H9 (cell line): ENCODE results near the gene STK11. TPM values are rescaled to one million over a fixed set of nuclear protein-coding genes. Genes with fewer than 3 reads are reported as not detected.

Source experiments
- DNase-seq: peaks from one replicate; pipeline ENCODE4 v3.0.0-alpha.2; 2017
- H2AFZ ChIP-seq: one replicate; pipeline ENCODE4 v1.6.1; 2013; ENCODE audit warnings: mild to moderate bottlenecking, low read length, control low read depth, moderate library complexity
- H2AK5ac ChIP-seq: 2 replicates; pipeline ENCODE4 v1.6.1; 2013; ENCODE audit warnings: low read length, control low read depth, mixed read lengths; ENCODE audit not compliant: insufficient read length
- H2BK120ac ChIP-seq: one replicate; pipeline ENCODE4 v1.6.1; 2013; ENCODE audit warnings: low read depth, mild to moderate bottlenecking, low read length, control low read depth, inconsistent platforms; ENCODE audit not compliant: poor library complexity, severe bottlenecking
- H2BK12ac ChIP-seq: 2 replicates; pipeline ENCODE4 v1.6.1; 2013; ENCODE audit warnings: low read length, control low read depth, mixed read lengths, low read depth; ENCODE audit not compliant: insufficient read length
- H2BK15ac ChIP-seq: 2 replicates; pipeline ENCODE4 v1.6.1; 2013; ENCODE audit warnings: low read depth, low read length, control low read depth
- H2BK20ac ChIP-seq: one replicate; pipeline ENCODE4 v1.6.1; 2013; ENCODE audit warnings: low read depth, mild to moderate bottlenecking, low read length, control low read depth, inconsistent platforms; ENCODE audit not compliant: poor library complexity, severe bottlenecking
- H2BK5ac ChIP-seq: 2 replicates; pipeline ENCODE4 v1.6.1; 2013; ENCODE audit warnings: low read length, control low read depth, mixed read lengths; ENCODE audit not compliant: insufficient read length
- H3K14ac ChIP-seq: 2 replicates; pipeline ENCODE4 v1.6.1; 2013; ENCODE audit warnings: low read length, control low read depth; ENCODE audit not compliant: insufficient read depth
- H3K18ac ChIP-seq: 2 replicates; pipeline ENCODE4 v1.6.1; 2013; ENCODE audit warnings: low read depth, mild to moderate bottlenecking, mixed read lengths, low read length, control low read depth; ENCODE audit not compliant: insufficient read length
- H3K23ac ChIP-seq: 2 replicates; pipeline ENCODE4 v1.6.1; 2013; ENCODE audit warnings: low read length, control low read depth, mixed read lengths, low read depth; ENCODE audit not compliant: insufficient read length
- H3K23me2 ChIP-seq: 2 replicates; pipeline ENCODE4 v1.6.1; 2013; ENCODE audit warnings: low read depth, mild to moderate bottlenecking, mixed read lengths, low read length, control low read depth; ENCODE audit not compliant: insufficient read length, poor library complexity, severe bottlenecking
- H3K27ac ChIP-seq: 2 replicates; pipeline ENCODE4 v1.5.1; 2013; ENCODE audit warnings: low read length, control low read depth, mixed read lengths, low read depth; ENCODE audit not compliant: insufficient read length
- H3K27me3 ChIP-seq: 2 replicates; pipeline ENCODE4 v1.6.1; 2013; ENCODE audit warnings: low read length, control low read depth, inconsistent platforms; ENCODE audit not compliant: insufficient read depth
- H3K4ac ChIP-seq: 2 replicates; pipeline ENCODE4 v1.6.1; 2013; ENCODE audit warnings: low read depth, mild to moderate bottlenecking, control low read depth, inconsistent platforms, low read length, moderate library complexity
- H3K4me1 ChIP-seq: 2 replicates; pipeline ENCODE4 v1.6.1; 2013; ENCODE audit warnings: low read length, control low read depth, inconsistent platforms; ENCODE audit not compliant: insufficient read depth
- H3K4me2 ChIP-seq: 2 replicates; pipeline ENCODE4 v1.6.1; 2013; ENCODE audit warnings: low read length, control low read depth, mixed read lengths; ENCODE audit not compliant: insufficient read length, insufficient read depth
- H3K56ac ChIP-seq: 2 replicates; pipeline ENCODE4 v1.6.1; 2013; ENCODE audit warnings: low read depth, mild to moderate bottlenecking, mixed read lengths, low read length, control low read depth; ENCODE audit not compliant: insufficient read length
- H3K79me1 ChIP-seq: 2 replicates; pipeline ENCODE4 v1.6.1; 2013; ENCODE audit warnings: low read depth, mild to moderate bottlenecking, moderate library complexity, low read length, control low read depth, inconsistent platforms; ENCODE audit not compliant: insufficient read depth, poor library complexity, severe bottlenecking
- H3K79me2 ChIP-seq: 2 replicates; pipeline ENCODE4 v1.6.1; 2013; ENCODE audit warnings: low read length, control low read depth, inconsistent platforms; ENCODE audit not compliant: insufficient read depth
- H3K9ac ChIP-seq: 2 replicates; pipeline ENCODE4 v1.6.1; 2013; ENCODE audit warnings: low read length, control low read depth, mixed read lengths; ENCODE audit not compliant: insufficient read length; ENCODE audit errors: extremely low read depth
- H3K9me3 ChIP-seq: one replicate; pipeline ENCODE4 v1.6.1; 2013; ENCODE audit warnings: low read depth, low read length, inconsistent platforms; ENCODE audit not compliant: control insufficient read depth
- H3T11ph ChIP-seq: one replicate; pipeline ENCODE4 v1.6.1; 2013; ENCODE audit warnings: mild to moderate bottlenecking, low read length, control low read depth, inconsistent platforms
- H4K20me1 ChIP-seq: one replicate; pipeline ENCODE4 v1.6.1; 2013; ENCODE audit not compliant: control insufficient read depth, insufficient read length, insufficient read depth
- H4K5ac ChIP-seq: 2 replicates; pipeline ENCODE4 v1.6.1; 2013; ENCODE audit warnings: low read depth, mild to moderate bottlenecking, mixed read lengths, low read length, control low read depth; ENCODE audit not compliant: insufficient read length
- H4K8ac ChIP-seq: replicated peaks from 2 replicates; pipeline ENCODE4 v1.6.1; 2013; ENCODE audit warnings: low read length, control low read depth, mixed read lengths, low read depth; ENCODE audit not compliant: insufficient read length
- H4K91ac ChIP-seq: 2 replicates; pipeline ENCODE4 v1.6.1; 2013; ENCODE audit warnings: low read depth, mild to moderate bottlenecking, moderate library complexity, mixed read lengths, low read length, control low read depth; ENCODE audit not compliant: insufficient read length
- H3K27ac Mint-ChIP-seq, 3 experiments: 2 replicates in 2 of 3; 3 replicates in 1 of 3; pipeline ENCODE4 v1.8.0; 2020 to 2021; ENCODE audit warnings: mixed read lengths in 3 of 3, mild to moderate bottlenecking in 1 of 3, moderate library complexity in 1 of 3
- H3K27me3 Mint-ChIP-seq: 2 replicates; pipeline ENCODE4 v1.8.0; 2021; ENCODE audit warnings: low read depth, mild to moderate bottlenecking, moderate library complexity, mixed read lengths
- H3K36me3 Mint-ChIP-seq, 3 experiments: 2 replicates in 2 of 3; 3 replicates in 1 of 3; pipeline ENCODE4 v1.8.0; 2020 to 2021; ENCODE audit warnings: low read depth in 3 of 3, mixed read lengths in 3 of 3; ENCODE audit not compliant: insufficient read depth in 1 of 3
- H3K4me1 Mint-ChIP-seq, 2 experiments: 2 replicates each; pipeline ENCODE4 v1.8.0; 2020; ENCODE audit warnings: mixed read lengths in 2 of 2
- H3K4me3 Mint-ChIP-seq, 2 experiments: 2 replicates in 1 of 2; 3 replicates in 1 of 2; pipeline ENCODE4 v1.8.0; 2020 to 2021; ENCODE audit warnings: mild to moderate bottlenecking in 2 of 2, mixed read lengths in 2 of 2, moderate library complexity in 1 of 2
- H3K9me3 Mint-ChIP-seq, 2 experiments: 2 replicates in 1 of 2; 3 replicates in 1 of 2; pipeline ENCODE4 v1.8.0; 2020; ENCODE audit warnings: mild to moderate bottlenecking in 2 of 2, mixed read lengths in 2 of 2, moderate library complexity in 1 of 2
- WGBS: extraction: QIAGEN DNeasy Blood & Tissue Kit; methylation state at CpG from one replicate; pipeline ENCODE4 v1.1.7; 2013; ENCODE audit warnings: missing lambda C conversion rate, low lambda C conversion rate, mixed read lengths; ENCODE audit not compliant: insufficient read length; ENCODE audit errors: extremely low coverage; 5-methylcytosine and 5-hydroxymethylcytosine counted together
- total RNA-seq: library from RNA; stranded (reverse); gene quantifications from 2 replicates; pipeline ENCODE4 v1.2.1, GENCODE V29; 2021
- TF ChIP-seq, protein P1 (sequence below): fragments of 200-600 bp; sonication (generic); conservative IDR thresholded peaks from 3 replicates; pipeline ENCODE4 v1.8.0; 2021; ENCODE audit warnings: antibody characterized with exemption, mild to moderate bottlenecking

The STK11 gene
- total RNA-seq, 1 experiment from 2014 or later, result 74.3 TPM

DNA sequence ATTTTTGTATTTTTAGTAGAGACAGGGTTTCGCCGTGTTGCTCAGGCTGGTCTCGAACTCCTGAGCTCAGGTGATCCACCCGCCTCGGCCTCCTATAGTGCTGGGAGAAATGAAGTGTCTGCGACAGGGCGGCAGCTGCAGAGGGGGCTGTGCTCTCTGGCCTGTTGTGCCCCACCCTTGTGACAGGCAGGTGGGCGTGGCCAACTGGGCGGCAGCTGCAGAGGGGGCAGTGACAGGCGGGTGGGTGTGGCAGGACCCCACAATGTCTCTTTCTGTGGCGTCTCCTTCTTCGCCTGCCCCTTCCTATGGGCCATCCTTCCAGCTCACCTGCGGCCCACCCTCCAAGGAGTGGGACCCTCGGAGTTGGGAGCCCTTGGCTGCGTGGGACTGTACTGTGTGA lies 11.8 kb downstream of the STK11 start:
- H3K9me3 Mint-ChIP-seq, result no peaks in the 10 kb centered on the region
- Histone ChIP-seq H2BK15ac (no peak overlapping the region), H3K18ac (no peak overlapping the region), H2BK20ac (no peak overlapping the region), H3K4me1 (no peaks in the 10 kb centered on the region), H3K4ac (no peak overlapping the region), H3K9me3 (no peaks in the 10 kb centered on the region), H3K79me1 (peaks cover 4% of the 10 kb centered on the region), H4K5ac (no peak overlapping the region), H3K23me2 (no peaks in the 10 kb centered on the region), H2BK120ac (no peak overlapping the region), H4K8ac (no peak overlapping the region), H3K9ac (no peak overlapping the region), H3K27ac (no peak overlapping the region), H3K4me2 (no peak overlapping the region), H3K14ac (no peak overlapping the region), H2BK12ac (no peak overlapping the region), H2AFZ (no peak overlapping the region), H3K56ac (no peak overlapping the region), H3K23ac (no peak overlapping the region), H3K79me2 (peaks cover 16% of the 10 kb centered on the region; the same call in 1 of the 2 replicates), H2BK5ac (no peak overlapping the region), H2AK5ac (no peak overlapping the region), H4K91ac (no peak overlapping the region), H3T11ph (no peak overlapping the region), H3K27me3 (no peaks in the 10 kb centered on the region), H4K20me1 (no peaks in the 10 kb centered on the region)
- H3K27ac Mint-ChIP-seq, result peak overlapping the region in 2 of 3 experiments; percentile 66 to 70; a peak in 2 of 7 replicates
- peaks cover 16 to 32% of the 10 kb centered on the region in 2 experiments for H3K4me1 Mint-ChIP-seq
- DNase-seq, result no peak
- TF ChIP-seq, protein P1, sequence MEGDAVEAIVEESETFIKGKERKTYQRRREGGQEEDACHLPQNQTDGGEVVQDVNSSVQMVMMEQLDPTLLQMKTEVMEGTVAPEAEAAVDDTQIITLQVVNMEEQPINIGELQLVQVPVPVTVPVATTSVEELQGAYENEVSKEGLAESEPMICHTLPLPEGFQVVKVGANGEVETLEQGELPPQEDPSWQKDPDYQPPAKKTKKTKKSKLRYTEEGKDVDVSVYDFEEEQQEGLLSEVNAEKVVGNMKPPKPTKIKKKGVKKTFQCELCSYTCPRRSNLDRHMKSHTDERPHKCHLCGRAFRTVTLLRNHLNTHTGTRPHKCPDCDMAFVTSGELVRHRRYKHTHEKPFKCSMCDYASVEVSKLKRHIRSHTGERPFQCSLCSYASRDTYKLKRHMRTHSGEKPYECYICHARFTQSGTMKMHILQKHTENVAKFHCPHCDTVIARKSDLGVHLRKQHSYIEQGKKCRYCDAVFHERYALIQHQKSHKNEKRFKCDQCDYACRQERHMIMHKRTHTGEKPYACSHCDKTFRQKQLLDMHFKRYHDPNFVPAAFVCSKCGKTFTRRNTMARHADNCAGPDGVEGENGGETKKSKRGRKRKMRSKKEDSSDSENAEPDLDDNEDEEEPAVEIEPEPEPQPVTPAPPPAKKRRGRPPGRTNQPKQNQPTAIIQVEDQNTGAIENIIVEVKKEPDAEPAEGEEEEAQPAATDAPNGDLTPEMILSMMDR, result no peak
- no peak overlapping the region for H3K4me3 Mint-ChIP-seq
- peaks cover 3 to 13% (median 12%) of the 10 kb centered on the region in 3 experiments; a peak in 6 of 7 replicates for H3K36me3 Mint-ChIP-seq
- no peaks in the 10 kb centered on the region for H3K27me3 Mint-ChIP-seq
- WGBS, result no CpG with 5 or more reads among the region's 15 CpGs
